Subcutaneous adipose tissue (tissue), 4 donors: ENCODE results near the gene PLBD2. TPM values are rescaled to one million over a fixed set of nuclear protein-coding genes. Genes with fewer than 3 reads are reported as not detected.

Source experiments
- total RNA-seq, 4 donors: library from RNA; depleted of rRNA; stranded (reverse); fragments of >200 nt; gene quantifications; one replicate each; pipeline ENCODE4 v1.1.0, GENCODE V29; 2016
- TF ChIP-seq, protein P1 (sequence below): fragments of 450-650 bp; IDR thresholded peaks from one replicate; pipeline ENCODE4 v1.5.1; 2016; ENCODE audit warnings: low read depth, mild to moderate bottlenecking, control low read depth, antibody characterized with exemption, moderate library complexity

PLBD2 gene
- total RNA-seq, 4 donors from 2014 or later, result 31.8 to 69.7 (median 59.5) TPM

DNA sequence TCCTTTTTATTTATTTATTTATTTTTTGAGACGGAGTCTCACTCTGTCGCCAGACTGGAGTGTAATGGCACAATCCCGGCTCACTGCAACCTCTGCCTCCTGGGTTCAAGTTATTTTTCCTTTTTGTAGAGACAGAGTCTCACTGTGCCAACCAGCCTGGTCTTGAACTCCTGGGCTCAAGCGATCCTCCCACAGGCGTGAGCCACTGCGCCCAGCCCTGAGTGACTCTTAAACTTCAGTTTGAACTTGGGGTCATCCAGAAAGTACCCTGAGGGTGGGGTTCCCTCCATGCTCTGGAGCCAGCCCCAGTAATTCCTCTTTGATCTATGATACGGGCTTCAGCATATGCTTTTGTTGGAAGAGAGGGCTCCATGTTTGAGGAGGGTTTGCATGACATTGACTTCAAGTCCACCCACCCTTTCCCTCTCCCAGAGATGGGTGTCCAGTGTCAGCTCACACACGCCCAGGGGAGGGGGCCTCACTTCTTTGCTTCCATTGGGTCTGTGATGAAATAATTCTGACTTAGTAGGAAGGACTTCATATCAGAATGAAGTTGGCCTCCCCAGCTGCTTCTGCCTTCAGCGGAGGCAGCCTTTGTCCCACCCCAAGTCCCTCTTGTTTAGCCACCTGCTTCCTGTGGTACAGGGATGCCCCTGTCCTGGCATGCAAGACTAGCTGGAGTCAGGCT, 33.4 kb downstream of the PLBD2 start:
- TF ChIP-seq, protein P1, sequence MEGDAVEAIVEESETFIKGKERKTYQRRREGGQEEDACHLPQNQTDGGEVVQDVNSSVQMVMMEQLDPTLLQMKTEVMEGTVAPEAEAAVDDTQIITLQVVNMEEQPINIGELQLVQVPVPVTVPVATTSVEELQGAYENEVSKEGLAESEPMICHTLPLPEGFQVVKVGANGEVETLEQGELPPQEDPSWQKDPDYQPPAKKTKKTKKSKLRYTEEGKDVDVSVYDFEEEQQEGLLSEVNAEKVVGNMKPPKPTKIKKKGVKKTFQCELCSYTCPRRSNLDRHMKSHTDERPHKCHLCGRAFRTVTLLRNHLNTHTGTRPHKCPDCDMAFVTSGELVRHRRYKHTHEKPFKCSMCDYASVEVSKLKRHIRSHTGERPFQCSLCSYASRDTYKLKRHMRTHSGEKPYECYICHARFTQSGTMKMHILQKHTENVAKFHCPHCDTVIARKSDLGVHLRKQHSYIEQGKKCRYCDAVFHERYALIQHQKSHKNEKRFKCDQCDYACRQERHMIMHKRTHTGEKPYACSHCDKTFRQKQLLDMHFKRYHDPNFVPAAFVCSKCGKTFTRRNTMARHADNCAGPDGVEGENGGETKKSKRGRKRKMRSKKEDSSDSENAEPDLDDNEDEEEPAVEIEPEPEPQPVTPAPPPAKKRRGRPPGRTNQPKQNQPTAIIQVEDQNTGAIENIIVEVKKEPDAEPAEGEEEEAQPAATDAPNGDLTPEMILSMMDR, result no peak

DNA sequence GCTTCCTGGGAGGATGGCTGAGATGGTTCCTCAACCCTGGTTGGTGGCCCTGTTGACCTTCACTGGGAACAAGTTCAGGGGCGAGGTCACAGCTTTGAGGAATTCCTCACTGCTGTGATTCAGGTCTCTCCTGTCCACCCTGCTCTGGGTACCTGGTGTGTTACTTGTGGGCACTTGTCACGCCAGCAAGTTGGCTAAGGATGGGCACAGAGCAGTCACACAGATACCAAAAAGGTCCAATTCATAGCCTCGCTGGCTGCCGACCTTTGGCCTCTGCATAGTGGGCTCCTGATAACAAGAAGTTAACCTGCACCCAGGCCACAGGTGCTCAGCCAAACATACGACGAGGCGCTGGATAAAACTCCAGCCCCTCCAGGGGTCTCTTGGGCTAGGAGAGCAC, 34.1 kb downstream of the PLBD2 start:
- TF ChIP-seq, protein P1, result no peak

DNA sequence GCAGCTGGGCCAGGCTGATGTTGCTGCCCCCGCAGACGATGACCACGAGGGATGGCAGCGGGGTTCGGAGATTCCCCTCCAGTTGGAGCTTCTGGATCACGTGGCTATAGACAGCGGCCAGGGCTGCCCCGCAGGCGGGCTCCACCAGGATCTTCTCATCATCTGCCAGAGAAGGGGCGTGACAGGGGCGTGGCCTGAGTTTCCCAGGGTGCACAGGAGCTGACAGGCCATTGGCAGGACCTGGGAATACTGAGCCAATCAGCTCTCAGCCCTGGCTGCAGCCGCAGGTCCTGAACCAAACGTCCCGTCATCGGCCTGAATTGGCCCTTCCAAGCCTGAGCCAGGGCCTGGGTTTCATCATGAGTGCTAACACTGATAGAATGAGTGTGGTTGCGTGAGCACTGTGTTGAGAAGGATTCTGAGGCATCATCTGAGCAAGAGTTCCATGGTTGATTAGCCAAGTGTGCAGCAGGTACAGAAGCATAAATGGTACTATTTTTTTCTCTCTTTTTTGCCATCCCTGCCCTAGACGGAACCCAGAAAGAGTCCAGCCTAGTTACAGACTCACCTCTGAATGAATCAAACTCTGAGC, 34.7 kb downstream of the PLBD2 start:
- TF ChIP-seq, protein P1, result no peak

DNA sequence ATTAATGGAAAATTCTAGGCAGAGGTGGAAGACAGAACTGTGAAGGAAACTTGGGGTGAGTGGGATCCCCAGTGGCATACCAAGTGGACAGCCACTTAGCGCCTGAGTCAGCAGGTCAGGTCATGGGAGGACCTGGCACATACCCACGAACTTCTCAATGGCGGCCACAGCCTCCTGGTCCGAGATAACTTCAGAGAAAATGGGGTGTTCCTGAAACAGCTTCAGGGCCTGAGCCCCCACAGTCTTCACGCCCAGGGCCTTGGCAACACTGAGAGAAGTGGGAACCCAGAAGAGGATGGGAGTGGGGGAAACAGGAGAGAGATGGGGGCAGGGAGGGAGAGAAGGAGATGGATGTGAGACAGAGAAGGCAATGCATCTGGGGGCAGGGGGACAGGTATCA, 35.4 kb downstream of the PLBD2 start:
- TF ChIP-seq, protein P1, result no peak

DNA sequence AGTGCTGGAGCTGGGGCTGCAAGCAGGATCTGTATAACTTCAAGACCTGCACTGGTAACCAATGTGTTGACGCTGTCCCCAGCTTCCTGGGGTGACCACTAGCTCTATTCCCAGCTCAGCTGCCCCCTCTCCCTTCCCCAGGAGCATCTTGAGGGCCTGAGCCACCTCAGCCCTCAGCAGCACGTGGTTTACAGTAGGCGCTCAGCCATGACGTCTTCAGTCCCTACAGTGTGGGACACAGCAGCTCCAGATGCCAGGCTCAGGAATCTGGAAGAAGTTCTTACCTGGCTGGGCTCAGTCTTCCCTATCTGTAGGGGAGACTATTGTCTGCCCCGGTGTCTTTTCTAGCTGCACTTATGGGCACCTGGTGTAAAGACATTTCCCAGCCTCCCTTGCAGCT, 36.7 kb downstream of the PLBD2 start:
- TF ChIP-seq, protein P1, result no peak

DNA sequence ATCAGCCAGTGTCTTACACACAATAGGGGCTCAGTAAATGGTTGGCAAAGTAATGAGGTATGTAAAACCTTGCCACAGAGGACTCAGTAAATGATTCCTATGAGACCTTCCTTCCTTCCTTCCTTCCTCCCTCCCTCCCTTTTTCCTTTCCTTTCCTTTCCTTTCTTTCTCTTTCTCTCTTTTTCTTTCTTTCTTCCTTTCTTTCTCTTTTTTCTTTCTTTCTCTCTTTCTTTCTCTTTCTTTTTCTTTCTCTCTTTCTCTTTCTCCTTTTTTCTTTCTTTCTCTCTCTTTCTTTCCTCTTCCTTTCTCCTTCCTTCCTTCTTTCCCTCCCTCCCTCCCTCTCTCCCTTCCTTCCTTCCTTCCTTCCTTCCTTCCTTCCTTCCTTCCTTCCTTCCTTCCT, 37.8 kb downstream of the PLBD2 start:
- TF ChIP-seq, protein P1, result no peak

DNA sequence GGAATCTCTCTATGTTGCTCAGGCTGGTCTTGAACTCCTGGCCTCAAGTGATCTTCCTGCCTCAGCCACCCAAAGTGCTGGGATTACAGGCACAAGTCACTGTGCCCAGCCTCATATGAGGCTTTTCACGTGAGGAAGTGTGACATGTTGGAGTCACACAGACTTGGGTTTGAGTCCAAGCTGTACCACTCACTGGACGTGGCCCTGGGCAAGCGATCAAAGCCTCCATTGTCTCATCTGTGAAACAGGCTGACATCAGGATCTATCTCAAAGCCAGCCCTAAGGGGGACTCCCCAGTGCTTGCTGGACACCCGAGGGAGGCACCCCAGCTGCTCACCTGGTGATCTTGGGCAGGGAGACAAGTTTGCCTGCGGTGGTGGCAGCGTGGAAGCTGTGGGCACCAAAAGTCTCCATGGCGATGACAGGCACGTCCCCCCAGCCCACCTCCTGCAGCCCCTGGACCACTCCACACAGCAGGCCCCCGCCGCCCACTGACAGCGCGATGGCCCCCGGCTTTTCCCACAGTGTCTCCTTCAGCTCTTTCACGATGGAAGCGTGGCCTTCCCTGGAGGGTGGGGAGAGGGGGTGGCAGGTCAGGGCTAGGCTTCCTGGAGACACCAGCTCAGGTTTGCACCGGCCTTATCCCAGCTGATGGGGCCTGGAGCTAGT, 38.6 kb downstream of the PLBD2 start:
- TF ChIP-seq, protein P1, result no peak
